Caco-2 (cell line): Measurements from ENCODE around the gene EXT2. TPM values are rescaled to one million over a fixed set of nuclear protein-coding genes. Genes with fewer than 3 reads are reported as not detected.

Source experiments
- BruUV-seq: library from RNA; stranded (reverse); fragments of 400-500 nt; replicated peaks from 2 replicates; lab custom pipeline; 2021; lab: Mats Ljungman, UMichigan
- CTCF ChIA-PET: fragments of 300-600 bp; sonication (Branson Sonifier 250); formaldehyde crosslinking; loops from one replicate; lab custom pipeline; 2022; ENCODE audit warnings: antibody characterized with exemption; lab: Charles Lee
- POLR2A ChIA-PET: fragments of 300-600 bp; sonication (Branson Sonifier 250); formaldehyde crosslinking; loops from one replicate; lab custom pipeline; 2022; ENCODE audit warnings: antibody characterized with exemption; lab: Charles Lee
- DNase-seq, 2 experiments: peaks; one replicate each; pipeline versions ENCODE4 v3.0.0 to v3.0.0-alpha.2; 2020 to 2022
- H3K27me3 ChIP-seq: replicated peaks from 2 replicates; pipeline ENCODE4 v1.6.0; 2011; ENCODE audit warnings: low read length; ENCODE audit not compliant: control insufficient read depth, insufficient read depth
- H3K36me3 ChIP-seq: 2 replicates; pipeline ENCODE4 v1.5.1; 2011; ENCODE audit warnings: low read length; ENCODE audit not compliant: control insufficient read depth, insufficient read depth
- H3K4me1 ChIP-seq: fragments of 250-450 bp; sonication (Bioruptor Pico); 2 replicates; pipeline ENCODE4 v1.5.1; 2020; ENCODE audit warnings: mild to moderate bottlenecking
- H3K4me3 ChIP-seq: 2 replicates; pipeline ENCODE4 v1.5.1; 2011; ENCODE audit warnings: low read depth, mild to moderate bottlenecking, control low read depth, low read length
- H3K9me3 ChIP-seq: fragments of 250-450 bp; sonication (Bioruptor Pico); 2 replicates; pipeline ENCODE4 v1.5.1; 2020; ENCODE audit warnings: mild to moderate bottlenecking, moderate library complexity
- H3K27ac Mint-ChIP-seq: one replicate; pipeline ENCODE4 v1.8.0; 2022; ENCODE audit warnings: mixed read lengths; ENCODE audit not compliant: unreplicated experiment
- H3K27me3 Mint-ChIP-seq: one replicate; pipeline ENCODE4 v1.8.0; 2022; ENCODE audit warnings: mixed read lengths; ENCODE audit not compliant: insufficient read depth, unreplicated experiment
- H3K36me3 Mint-ChIP-seq: one replicate; pipeline ENCODE4 v1.8.0; 2022; ENCODE audit warnings: mild to moderate bottlenecking, mixed read lengths; ENCODE audit not compliant: insufficient read depth, unreplicated experiment
- H3K4me1 Mint-ChIP-seq: one replicate; pipeline ENCODE4 v1.8.0; 2022; ENCODE audit warnings: low read depth, mixed read lengths; ENCODE audit not compliant: unreplicated experiment
- H3K4me3 Mint-ChIP-seq: one replicate; pipeline ENCODE4 v1.8.0; 2022; ENCODE audit warnings: mild to moderate bottlenecking, moderate library complexity, mixed read lengths; ENCODE audit not compliant: unreplicated experiment
- H3K9me3 Mint-ChIP-seq: one replicate; pipeline ENCODE4 v1.8.0; 2022; ENCODE audit warnings: mixed read lengths; ENCODE audit not compliant: unreplicated experiment
- intact Hi-C: fragments of 100-400 bp; cut with micrococcal nuclease; formaldehyde crosslinking; loops from one replicate; pipeline ENCODE4 v1.10.0; 2022; ENCODE audit not compliant: unreplicated experiment
- total RNA-seq: library from RNA; stranded (reverse); gene quantifications from 2 replicates; pipeline ENCODE4 v1.2.3, GENCODE V29; 2022
- TF ChIP-seq, protein P1 (sequence below), 2 experiments: fragments of 200-600 bp in 1 of 2; IDR thresholded peaks; 1 replicate in 1 of 2; 2 replicates in 1 of 2; pipeline versions ENCODE4 v1.5.1 to v1.8.0; 2011 to 2022; ENCODE audit warnings: antibody characterized with exemption in 1 of 2, control low read depth in 1 of 2, inconsistent platforms in 1 of 2, low read depth in 1 of 2, low read length in 1 of 2, mild to moderate bottlenecking in 1 of 2, moderate library complexity in 1 of 2; ENCODE audit not compliant: insufficient read depth in 1 of 2, severe bottlenecking in 1 of 2, unreplicated experiment in 1 of 2

Gene EXT2
- total RNA-seq, 1 experiment from 2014 or later = 83.3 TPM

DNA sequence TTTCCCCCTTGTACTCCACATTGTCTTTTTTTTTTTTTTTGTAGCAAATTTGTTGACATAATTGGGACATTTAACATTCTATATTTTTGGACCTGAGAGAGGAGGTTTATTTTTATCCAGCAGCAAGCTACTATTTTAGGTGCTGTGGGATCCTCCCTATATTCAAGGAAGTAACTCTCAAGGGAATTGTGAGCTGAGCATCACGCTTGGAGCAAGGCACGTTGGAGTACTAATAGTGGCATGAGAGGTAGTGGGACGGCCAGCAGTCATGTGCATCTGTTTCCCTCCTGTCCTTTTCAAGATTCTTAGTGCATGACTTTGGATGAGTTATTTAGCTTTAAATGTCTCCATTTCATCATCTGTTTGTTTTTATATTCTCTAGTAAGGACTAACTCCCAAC, 52.3 kb downstream of the EXT2 start:
- no peak for DNase-seq
- TF ChIP-seq, protein P1, sequence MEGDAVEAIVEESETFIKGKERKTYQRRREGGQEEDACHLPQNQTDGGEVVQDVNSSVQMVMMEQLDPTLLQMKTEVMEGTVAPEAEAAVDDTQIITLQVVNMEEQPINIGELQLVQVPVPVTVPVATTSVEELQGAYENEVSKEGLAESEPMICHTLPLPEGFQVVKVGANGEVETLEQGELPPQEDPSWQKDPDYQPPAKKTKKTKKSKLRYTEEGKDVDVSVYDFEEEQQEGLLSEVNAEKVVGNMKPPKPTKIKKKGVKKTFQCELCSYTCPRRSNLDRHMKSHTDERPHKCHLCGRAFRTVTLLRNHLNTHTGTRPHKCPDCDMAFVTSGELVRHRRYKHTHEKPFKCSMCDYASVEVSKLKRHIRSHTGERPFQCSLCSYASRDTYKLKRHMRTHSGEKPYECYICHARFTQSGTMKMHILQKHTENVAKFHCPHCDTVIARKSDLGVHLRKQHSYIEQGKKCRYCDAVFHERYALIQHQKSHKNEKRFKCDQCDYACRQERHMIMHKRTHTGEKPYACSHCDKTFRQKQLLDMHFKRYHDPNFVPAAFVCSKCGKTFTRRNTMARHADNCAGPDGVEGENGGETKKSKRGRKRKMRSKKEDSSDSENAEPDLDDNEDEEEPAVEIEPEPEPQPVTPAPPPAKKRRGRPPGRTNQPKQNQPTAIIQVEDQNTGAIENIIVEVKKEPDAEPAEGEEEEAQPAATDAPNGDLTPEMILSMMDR (IDR thresholded peaks at IDR 0.05; ENCODE audit: insufficient read depth in 1 of 2, low read depth in 1 of 2, low read length in 1 of 2, severe bottlenecking in 1 of 2, unreplicated experiment in 1 of 2) = no peak
- ChIA-PET POLR2A (no interaction called here), CTCF (interaction anchor here (0.6 kb wide), 2 partner anchors 374 to 394 kb away, joined by 3 to 4 read pairs; no protein-coding TSS in a partner anchor)
- H3K27me3 ChIP-seq = no peaks in the 10 kb centered on the region
- intact Hi-C loops = no loop called here
- Mint-ChIP-seq H3K4me1 (peaks cover 10% of the 10 kb centered on the region), H3K9me3 (no peaks in the 10 kb centered on the region), H3K36me3 (peaks cover 18% of the 10 kb centered on the region), H3K4me3 (no peak overlapping the region), H3K27ac (no peak overlapping the region), H3K27me3 (no peaks in the 10 kb centered on the region)
- H3K4me1 ChIP-seq = peaks cover 9% of the 10 kb centered on the region
- no peaks in the 10 kb centered on the region for H3K36me3 ChIP-seq
- no peak overlapping the region for H3K4me3 ChIP-seq
- BruUV-seq = no TSS peak
- 0 out of 2 replicates have a peak, but pooled peaks cover 2% of the 10 kb centered on the region for H3K9me3 ChIP-seq

DNA sequence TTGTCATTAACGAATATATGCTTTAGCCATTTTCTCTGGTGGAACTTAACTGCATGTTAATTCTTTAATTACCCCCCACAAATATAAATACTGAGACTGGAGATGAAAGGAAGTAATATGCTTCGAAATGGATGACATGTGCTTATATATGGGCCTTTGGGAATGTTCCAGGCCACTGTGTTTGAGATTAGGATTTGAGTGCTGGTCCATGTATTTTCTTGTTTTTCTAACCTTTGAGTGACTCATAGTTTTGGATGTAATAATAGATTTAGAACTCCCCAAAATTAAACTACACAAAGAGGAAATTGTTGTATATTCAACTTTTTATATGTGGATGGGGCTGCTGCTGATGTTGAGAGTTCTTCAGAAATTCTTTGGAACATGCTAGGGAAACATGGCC, 54.2 kb downstream of the EXT2 start:
- H3K27me3 Mint-ChIP-seq = no peaks in the 10 kb centered on the region
- H3K4me1 ChIP-seq = no peaks in the 10 kb centered on the region
- no peak for DNase-seq
- H3K9me3 ChIP-seq = 0 out of 2 replicates have a peak, but pooled peaks cover 5% of the 10 kb centered on the region
- peaks cover 18% of the 10 kb centered on the region for H3K36me3 Mint-ChIP-seq
- H3K4me3 Mint-ChIP-seq = no peak overlapping the region
- no peak overlapping the region for H3K27ac Mint-ChIP-seq
- POLR2A ChIA-PET = interaction anchor here (0.6 kb wide), 1 partner anchor 22 kb away, joined by 3 read pairs; no protein-coding TSS in a partner anchor
- no TSS peak for BruUV-seq
- no peaks in the 10 kb centered on the region for H3K4me1 Mint-ChIP-seq
- CTCF ChIA-PET = no interaction called here
- intact Hi-C loops = no loop called here
- no peaks in the 10 kb centered on the region for H3K36me3 ChIP-seq
- no peaks in the 10 kb centered on the region for H3K27me3 ChIP-seq
- no peak overlapping the region for H3K4me3 ChIP-seq
- H3K9me3 Mint-ChIP-seq = no peaks in the 10 kb centered on the region
- TF ChIP-seq, protein P1 (IDR thresholded peaks at IDR 0.05; ENCODE audit: insufficient read depth in 1 of 2, low read depth in 1 of 2, low read length in 1 of 2, severe bottlenecking in 1 of 2, unreplicated experiment in 1 of 2) = no peak

DNA sequence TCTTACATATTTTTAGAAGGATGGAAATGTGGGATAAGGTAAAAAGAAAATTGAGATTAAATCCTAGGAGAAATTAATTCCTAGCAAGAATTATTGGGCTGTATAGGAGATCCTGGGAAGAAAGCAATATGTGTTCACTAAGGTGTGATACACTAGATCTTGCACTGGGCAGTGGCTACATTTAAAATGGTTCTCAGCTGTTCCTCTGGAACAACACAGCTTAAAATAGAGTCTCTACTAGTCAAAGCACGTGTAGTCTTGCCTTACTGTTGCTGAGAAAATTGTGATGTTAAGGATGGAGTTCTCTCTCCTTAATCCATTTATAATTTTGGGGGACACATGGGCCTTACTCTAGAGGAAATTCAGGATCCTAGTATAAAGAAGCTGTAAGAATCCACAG, 54.9 kb downstream of the EXT2 start:
- peaks cover 18% of the 10 kb centered on the region for H3K36me3 Mint-ChIP-seq
- POLR2A ChIA-PET = no interaction called here
- CTCF ChIA-PET = no interaction called here
- H3K4me1 ChIP-seq = no peaks in the 10 kb centered on the region
- BruUV-seq = no TSS peak
- no peaks in the 10 kb centered on the region for H3K4me1 Mint-ChIP-seq
- intact Hi-C loops = no loop called here
- no peak overlapping the region for H3K4me3 Mint-ChIP-seq
- H3K27me3 Mint-ChIP-seq = no peaks in the 10 kb centered on the region
- TF ChIP-seq, protein P1 (IDR thresholded peaks at IDR 0.05; ENCODE audit: insufficient read depth in 1 of 2, low read depth in 1 of 2, low read length in 1 of 2, severe bottlenecking in 1 of 2, unreplicated experiment in 1 of 2) = no peak
- DNase-seq = no peak
- H3K9me3 Mint-ChIP-seq = no peaks in the 10 kb centered on the region
- H3K4me3 ChIP-seq = no peak overlapping the region
- H3K27me3 ChIP-seq = no peaks in the 10 kb centered on the region
- no peak overlapping the region for H3K27ac Mint-ChIP-seq
- 0 out of 2 replicates have a peak, but pooled peaks cover 5% of the 10 kb centered on the region for H3K9me3 ChIP-seq
- no peaks in the 10 kb centered on the region for H3K36me3 ChIP-seq
